ENCODE data around the gene EIF4A2. TPM values are rescaled to one million over a fixed set of nuclear protein-coding genes. Genes with fewer than 3 reads are reported as not detected.

Gene EIF4A2
- total and polyA plus RNA-seq, 2 of the 13 experiments (the other 11 are each of a cell fraction or from before 2014, with no cell fraction given): 480 to 596 TPM

DNA sequence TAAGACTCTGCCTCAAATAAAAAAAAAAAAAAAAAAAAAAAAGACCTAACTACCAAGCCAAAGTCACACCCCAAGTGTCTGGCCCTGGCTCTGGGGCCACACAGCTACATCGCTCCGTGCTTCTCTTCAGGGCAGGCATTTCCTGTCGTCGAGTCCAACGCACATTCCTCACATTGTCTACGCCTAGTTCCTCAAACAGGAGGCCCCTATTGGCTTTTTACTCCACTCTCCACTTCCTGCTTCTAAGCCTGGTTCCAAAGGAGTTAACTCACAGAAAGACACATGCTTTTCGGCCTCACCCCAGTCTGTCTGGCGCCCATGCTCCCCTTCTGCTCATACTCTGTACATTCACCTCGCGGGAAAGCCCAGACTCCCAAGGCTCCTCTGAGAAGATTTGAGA lies 37.4 kb upstream of the EIF4A2 start (continued):
- TF ChIP-seq PPARG (CRISPR knock-in tag; conservative IDR thresholded peaks at IDR 0.05) (0 out of 2 replicates have a peak, but pooled peaks have one; percentile 44), CBX1 (IDR thresholded peaks at IDR 0.05; ENCODE audit: low read depth) (peak; percentile 60), CCDC6 (CRISPR knock-in tag; IDR thresholded peaks at IDR 0.05) (0 out of 2 replicates have a peak, but pooled peaks have one; percentile 49), FOXK1 (CRISPR knock-in tag; IDR thresholded peaks at IDR 0.05; ENCODE audit: borderline replicate concordance, low read depth) (no peak), DR1 (CRISPR knock-in tag; IDR thresholded peaks at IDR 0.05) (no peak), MYC (CRISPR knock-in tag; IDR thresholded peaks at IDR 0.05; ENCODE audit: borderline replicate concordance) (peak; percentile 36; the same call in 1 of the 2 replicates), CBX2 (IDR thresholded peaks at IDR 0.05; ENCODE audit: low read depth, low read length) (no peak), CBX2 (CRISPR knock-in tag; IDR thresholded peaks at IDR 0.05; ENCODE audit: low read depth) (no peak), ZNF607 (CRISPR knock-in tag; IDR thresholded peaks at IDR 0.05; ENCODE audit: borderline replicate concordance) (0 out of 2 replicates have a peak, but pooled peaks have one; percentile 25), SNAPC2 (CRISPR knock-in tag; IDR thresholded peaks at IDR 0.05) (no peak), ZBTB38 (CRISPR knock-in tag; IDR thresholded peaks at IDR 0.05) (peak; percentile 87; the same call in 1 of the 2 replicates), ZSCAN20 (CRISPR knock-in tag; IDR thresholded peaks at IDR 0.05; ENCODE audit: borderline replicate concordance) (no peak)
- TF ChIP-seq, protein P1, sequence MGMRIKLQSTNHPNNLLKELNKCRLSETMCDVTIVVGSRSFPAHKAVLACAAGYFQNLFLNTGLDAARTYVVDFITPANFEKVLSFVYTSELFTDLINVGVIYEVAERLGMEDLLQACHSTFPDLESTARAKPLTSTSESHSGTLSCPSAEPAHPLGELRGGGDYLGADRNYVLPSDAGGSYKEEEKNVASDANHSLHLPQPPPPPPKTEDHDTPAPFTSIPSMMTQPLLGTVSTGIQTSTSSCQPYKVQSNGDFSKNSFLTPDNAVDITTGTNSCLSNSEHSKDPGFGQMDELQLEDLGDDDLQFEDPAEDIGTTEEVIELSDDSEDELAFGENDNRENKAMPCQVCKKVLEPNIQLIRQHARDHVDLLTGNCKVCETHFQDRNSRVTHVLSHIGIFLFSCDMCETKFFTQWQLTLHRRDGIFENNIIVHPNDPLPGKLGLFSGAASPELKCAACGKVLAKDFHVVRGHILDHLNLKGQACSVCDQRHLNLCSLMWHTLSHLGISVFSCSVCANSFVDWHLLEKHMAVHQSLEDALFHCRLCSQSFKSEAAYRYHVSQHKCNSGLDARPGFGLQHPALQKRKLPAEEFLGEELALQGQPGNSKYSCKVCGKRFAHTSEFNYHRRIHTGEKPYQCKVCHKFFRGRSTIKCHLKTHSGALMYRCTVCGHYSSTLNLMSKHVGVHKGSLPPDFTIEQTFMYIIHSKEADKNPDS (CRISPR knock-in tag; IDR thresholded peaks at IDR 0.05): no peak
- TF ChIP-seq, protein P2, sequence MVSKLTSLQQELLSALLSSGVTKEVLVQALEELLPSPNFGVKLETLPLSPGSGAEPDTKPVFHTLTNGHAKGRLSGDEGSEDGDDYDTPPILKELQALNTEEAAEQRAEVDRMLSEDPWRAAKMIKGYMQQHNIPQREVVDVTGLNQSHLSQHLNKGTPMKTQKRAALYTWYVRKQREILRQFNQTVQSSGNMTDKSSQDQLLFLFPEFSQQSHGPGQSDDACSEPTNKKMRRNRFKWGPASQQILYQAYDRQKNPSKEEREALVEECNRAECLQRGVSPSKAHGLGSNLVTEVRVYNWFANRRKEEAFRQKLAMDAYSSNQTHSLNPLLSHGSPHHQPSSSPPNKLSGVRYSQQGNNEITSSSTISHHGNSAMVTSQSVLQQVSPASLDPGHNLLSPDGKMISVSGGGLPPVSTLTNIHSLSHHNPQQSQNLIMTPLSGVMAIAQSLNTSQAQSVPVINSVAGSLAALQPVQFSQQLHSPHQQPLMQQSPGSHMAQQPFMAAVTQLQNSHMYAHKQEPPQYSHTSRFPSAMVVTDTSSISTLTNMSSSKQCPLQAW (CRISPR knock-in tag; IDR thresholded peaks at IDR 0.05): peak; percentile 54; the same call in 1 of the 2 replicates
- TF ChIP-seq, protein P3, sequence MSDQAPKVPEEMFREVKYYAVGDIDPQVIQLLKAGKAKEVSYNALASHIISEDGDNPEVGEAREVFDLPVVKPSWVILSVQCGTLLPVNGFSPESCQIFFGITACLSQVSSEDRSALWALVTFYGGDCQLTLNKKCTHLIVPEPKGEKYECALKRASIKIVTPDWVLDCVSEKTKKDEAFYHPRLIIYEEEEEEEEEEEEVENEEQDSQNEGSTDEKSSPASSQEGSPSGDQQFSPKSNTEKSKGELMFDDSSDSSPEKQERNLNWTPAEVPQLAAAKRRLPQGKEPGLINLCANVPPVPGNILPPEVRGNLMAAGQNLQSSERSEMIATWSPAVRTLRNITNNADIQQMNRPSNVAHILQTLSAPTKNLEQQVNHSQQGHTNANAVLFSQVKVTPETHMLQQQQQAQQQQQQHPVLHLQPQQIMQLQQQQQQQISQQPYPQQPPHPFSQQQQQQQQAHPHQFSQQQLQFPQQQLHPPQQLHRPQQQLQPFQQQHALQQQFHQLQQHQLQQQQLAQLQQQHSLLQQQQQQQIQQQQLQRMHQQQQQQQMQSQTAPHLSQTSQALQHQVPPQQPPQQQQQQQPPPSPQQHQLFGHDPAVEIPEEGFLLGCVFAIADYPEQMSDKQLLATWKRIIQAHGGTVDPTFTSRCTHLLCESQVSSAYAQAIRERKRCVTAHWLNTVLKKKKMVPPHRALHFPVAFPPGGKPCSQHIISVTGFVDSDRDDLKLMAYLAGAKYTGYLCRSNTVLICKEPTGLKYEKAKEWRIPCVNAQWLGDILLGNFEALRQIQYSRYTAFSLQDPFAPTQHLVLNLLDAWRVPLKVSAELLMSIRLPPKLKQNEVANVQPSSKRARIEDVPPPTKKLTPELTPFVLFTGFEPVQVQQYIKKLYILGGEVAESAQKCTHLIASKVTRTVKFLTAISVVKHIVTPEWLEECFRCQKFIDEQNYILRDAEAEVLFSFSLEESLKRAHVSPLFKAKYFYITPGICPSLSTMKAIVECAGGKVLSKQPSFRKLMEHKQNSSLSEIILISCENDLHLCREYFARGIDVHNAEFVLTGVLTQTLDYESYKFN (CRISPR knock-in tag; conservative IDR thresholded peaks at IDR 0.05): peak; percentile 79
